Liver (tissue), 9 donors: ENCODE measurements around the gene UPF3B. TPM values are rescaled to one million over a fixed set of nuclear protein-coding genes. Genes with fewer than 3 reads are reported as not detected.

Source experiments
- DNase-seq: peaks from one replicate; pipeline ENCODE4 v3.0.0-alpha.2; 2017; ENCODE audit warnings: low spot score
- H3K27ac ChIP-seq, 2 donors: one replicate each; pipeline ENCODE4 v1.7.0; 2013; ENCODE audit warnings: inconsistent platforms in 2 of 2, low read length in 2 of 2, control low read depth in 1 of 2, low read depth in 1 of 2, mild to moderate bottlenecking in 1 of 2
- H3K27me3 ChIP-seq, 4 donors: one replicate each; pipeline versions ENCODE4 v1.6.1 to v1.7.0; 2013; ENCODE audit warnings: low read length in 3 of 4, inconsistent platforms in 1 of 4, mild to moderate bottlenecking in 1 of 4, moderate library complexity in 1 of 4; ENCODE audit not compliant: control insufficient read depth in 4 of 4, insufficient read depth in 4 of 4
- H3K36me3 ChIP-seq, 4 donors: one replicate each; pipeline versions ENCODE4 v1.6.1 to v1.7.0; 2013; ENCODE audit warnings: low read length in 3 of 4, mild to moderate bottlenecking in 3 of 4, low read depth in 1 of 4, moderate library complexity in 1 of 4; ENCODE audit not compliant: control insufficient read depth in 4 of 4, insufficient read depth in 3 of 4
- H3K4me1 ChIP-seq, 4 donors: one replicate each; pipeline versions ENCODE4 v1.6.1 to v1.7.0; 2013; ENCODE audit warnings: low read length in 3 of 4, mild to moderate bottlenecking in 3 of 4, moderate library complexity in 1 of 4; ENCODE audit not compliant: control insufficient read depth in 4 of 4, insufficient read depth in 4 of 4
- H3K4me3 ChIP-seq, 3 donors: one replicate each; pipeline versions ENCODE4 v1.6.1 to v1.7.0; 2013; ENCODE audit warnings: low read length in 3 of 3, control low read depth in 1 of 3, low read depth in 1 of 3, mild to moderate bottlenecking in 1 of 3
- H3K9ac ChIP-seq, 2 donors: one replicate each; pipeline ENCODE4 v1.7.0; 2013; ENCODE audit warnings: low read length in 2 of 2, mild to moderate bottlenecking in 2 of 2, moderate library complexity in 2 of 2, control low read depth in 1 of 2, low read depth in 1 of 2
- H3K9me3 ChIP-seq, 4 donors: one replicate each; pipeline versions ENCODE4 v1.6.1 to v1.7.0; 2013; ENCODE audit warnings: low read length in 3 of 4; ENCODE audit not compliant: control insufficient read depth in 4 of 4
- ATF3 ChIP-seq: IDR thresholded peaks from 2 replicates; pipeline ENCODE4 v1.6.1; 2016; ENCODE audit warnings: antibody characterized with exemption
- CTCF ChIP-seq: fragments of 150-350 bp; IDR thresholded peaks from 2 replicates; pipeline ENCODE4 v1.5.1; 2017; ENCODE audit warnings: improper control_type of control experiment, low read depth, low read length; ENCODE audit not compliant: missing input control
- FOXA2 ChIP-seq: IDR thresholded peaks from 2 replicates; pipeline ENCODE4 v1.6.1; 2016; ENCODE audit warnings: antibody characterized with exemption
- GABPA ChIP-seq, 2 donors: IDR thresholded peaks in 1 of 2; conservative IDR thresholded peaks in 1 of 2; 2 replicates each; pipeline ENCODE4 v1.6.1; 2016; ENCODE audit warnings: antibody characterized with exemption in 2 of 2, mild to moderate bottlenecking in 1 of 2, moderate library complexity in 1 of 2
- HNF4A ChIP-seq, 2 donors: conservative IDR thresholded peaks; 2 replicates each; pipeline ENCODE4 v1.6.1; 2016; ENCODE audit warnings: antibody characterized with exemption in 2 of 2, mild to moderate bottlenecking in 2 of 2
- JUND ChIP-seq, 2 donors: IDR thresholded peaks; 2 replicates each; pipeline ENCODE4 v1.6.1; 2016; ENCODE audit warnings: antibody characterized with exemption in 2 of 2
- MAX ChIP-seq: IDR thresholded peaks from 2 replicates; pipeline ENCODE4 v1.6.1; 2016; ENCODE audit warnings: antibody characterized with exemption
- NR2F2 ChIP-seq: IDR thresholded peaks from 2 replicates; pipeline ENCODE4 v1.6.1; 2016; ENCODE audit warnings: antibody characterized with exemption
- RAD21 ChIP-seq, 2 donors: IDR thresholded peaks; 2 replicates each; pipeline ENCODE4 v1.6.1; 2016; ENCODE audit warnings: antibody characterized with exemption in 2 of 2, mild to moderate bottlenecking in 2 of 2
- SP1 ChIP-seq: IDR thresholded peaks from 2 replicates; pipeline ENCODE4 v1.6.1; 2018; ENCODE audit warnings: antibody characterized with exemption, mild to moderate bottlenecking
- TAF1 ChIP-seq: conservative IDR thresholded peaks from 2 replicates; pipeline ENCODE4 v1.6.1; 2016; ENCODE audit warnings: antibody characterized with exemption, mild to moderate bottlenecking
- YY1 ChIP-seq: IDR thresholded peaks from 2 replicates; pipeline ENCODE4 v1.6.1; 2016; ENCODE audit warnings: antibody characterized with exemption, mild to moderate bottlenecking
- ZBTB33 ChIP-seq: IDR thresholded peaks from 2 replicates; pipeline ENCODE4 v1.6.1; 2016; ENCODE audit warnings: antibody characterized with exemption
- WGBS: extraction: QIAGEN DNeasy Blood & Tissue Kit; methylation state at CpG from one replicate; pipeline ENCODE4 v1.1.7; 2013; 5-methylcytosine and 5-hydroxymethylcytosine counted together
- polyA plus RNA-seq, 2 donors: library from polyadenylated mRNA; stranded (reverse) in 1 of 2; unstranded in 1 of 2; fragments of 200-250 nt in 1 of 2; fragments of >200 nt in 1 of 2; fragmentation: Nextera tagmentation in 1 of 2; extraction: Ambion mirVana in 1 of 2; gene quantifications; one replicate each; pipeline versions ENCODE4 v1.2.1 to v1.2.3, GENCODE V29; 2013 to 2015
- total RNA-seq, 2 donors: library from RNA; depleted of rRNA; stranded (reverse); fragments of >200 nt; gene quantifications; one replicate each; pipeline ENCODE4 v1.2.3, GENCODE V29; 2014
- donor health status: healthy.
- donor health status: healthy.
- donor health status: healthy.
- donor health status: healthy.
- donor health status: healthy.

UPF3B gene
- total and polyA plus RNA-seq, 4 donors = 3.3 to 4.6 (median 3.9) TPM

GRCh38 chrX:119871245-119871598 is 18.5 kb upstream of the UPF3B start:
- WGBS = under 1% methylated on average over 26 of the region's 26 CpGs
- Histone ChIP-seq H3K9me3 (no peaks in the 10 kb centered on the region), H3K27ac (peak overlapping the region; percentile 68 to 94), H3K9ac (peak overlapping the region; percentile 30 to 91), H3K4me1 (peaks cover 2 to 6% (median 4%) of the 10 kb centered on the region in 4 donors), H3K4me3 (peak overlapping the region; percentile 65 to 93 (median 93)), H3K36me3 (peaks cover 0 to 1% (median 0%) of the 10 kb centered on the region in 4 donors), H3K27me3 (no peaks in the 10 kb centered on the region)
- DNase-seq = no peak
- TF ChIP-seq SP1 (no peak), ZBTB33 (no peak)

GRCh38 chrX:119870626-119871131 is 17.9 kb upstream of the UPF3B start:
- WGBS = under 1% methylated on average over 25 of the region's 25 CpGs
- peaks cover 2 to 6% (median 4%) of the 10 kb centered on the region in 4 donors for H3K4me1 ChIP-seq
- H3K9ac ChIP-seq = peak overlapping the region; percentile 30 to 91
- no peaks in the 10 kb centered on the region for H3K9me3 ChIP-seq
- DNase-seq = no peak
- H3K27me3 ChIP-seq = no peaks in the 10 kb centered on the region
- H3K27ac ChIP-seq = peak overlapping the region; percentile 68 to 94
- no peaks in the 10 kb centered on the region for H3K36me3 ChIP-seq
- peak overlapping the region; percentile 65 to 93 (median 93) for H3K4me3 ChIP-seq
- TF ChIP-seq JUND (IDR thresholded peaks at IDR 0.05) = no peak
- no peak for TF ChIP-seq FOXA2
- no peak for TF ChIP-seq RAD21 (IDR thresholded peaks at IDR 0.05)
- TF ChIP-seq TAF1 = no peak
- TF ChIP-seq SP1 = no peak
- TF ChIP-seq ATF3 = no peak
- TF ChIP-seq YY1 = peak; percentile 65
- TF ChIP-seq HNF4A (conservative IDR thresholded peaks at IDR 0.05) = no peak
- no peak for TF ChIP-seq ZBTB33

GRCh38 chrX:119853444-119853843 is 681 bp upstream of the UPF3B start:
- peak overlapping the region; percentile 8 to 53 (median 43) for H3K4me3 ChIP-seq
- 38% methylated on average over 10 of the region's 10 CpGs for WGBS
- H3K27ac ChIP-seq = no peak overlapping the region
- DNase-seq = no peak
- TF ChIP-seq YY1 (no peak), CTCF (no peak), MAX (no peak), GABPA (IDR thresholded peaks at IDR 0.05 in 1 of 2, conservative IDR thresholded peaks at IDR 0.05 in 1 of 2) (no peak), NR2F2 (no peak), FOXA2 (no peak)
- peaks cover 0 to 2% (median under 1%) of the 10 kb centered on the region in 4 donors for H3K36me3 ChIP-seq
- H3K4me1 ChIP-seq = peaks cover 0 to 7% (median 3%) of the 10 kb centered on the region in 4 donors
- no peaks in the 10 kb centered on the region for H3K9me3 ChIP-seq
- H3K27me3 ChIP-seq = no peaks in the 10 kb centered on the region
- H3K9ac ChIP-seq = peak overlapping the region in 1 of 2 donors; percentile 84
